SK-N-SH treated with all-trans-retinoic acid at 6 μM for 48 hours (cell line): Measurements from ENCODE around the gene CABP5.
"Not testable (repeated sequence)": the region's sequence is repeated elsewhere in the genome, so short reads cannot be mapped to it uniquely, and the experiment has no call there.

Experiments
- ATAC-seq: fragments of 200-7000 bp; cut with Tn5 transposase; 3 replicates; pipeline ENCODE4 v1.9.1; 2020; ENCODE audit warnings: mild to moderate bottlenecking, moderate library complexity
- ARNTL ChIP-seq: fragments of 450-650 bp; formaldehyde crosslinking; IDR thresholded peaks from 2 replicates; pipeline ENCODE4 v1.5.0; 2020; ENCODE audit warnings: low read depth, mild to moderate bottlenecking, moderate library complexity, borderline replicate concordance
- BACH2 ChIP-seq: fragments of 250-450 bp; sonication (Bioruptor Pico); IDR thresholded peaks from 2 replicates; pipeline ENCODE4 v1.9.0; 2021; ENCODE audit warnings: mild to moderate bottlenecking, borderline replicate concordance
- CSDC2 ChIP-seq: fragments of 250-450 bp; sonication (Bioruptor Pico); IDR thresholded peaks from 2 replicates; pipeline ENCODE4 v1.5.0; 2020; ENCODE audit warnings: mild to moderate bottlenecking, moderate library complexity
- ESRRG ChIP-seq: fragments of 250-450 bp; sonication (Bioruptor Pico); IDR thresholded peaks from 2 replicates; pipeline ENCODE4 v1.6.1; 2021; ENCODE audit warnings: mild to moderate bottlenecking
- GLIS3 ChIP-seq: fragments of 250-450 bp; sonication (Bioruptor Pico); IDR thresholded peaks from 2 replicates; pipeline ENCODE4 v1.5.0; 2020; ENCODE audit warnings: mild to moderate bottlenecking, moderate library complexity
- ISL1 ChIP-seq: fragments of 250-450 bp; sonication (Bioruptor Pico); IDR thresholded peaks from 2 replicates; pipeline ENCODE4 v2.1.2; 2022; ENCODE audit warnings: mild to moderate bottlenecking, moderate library complexity
- PPARA ChIP-seq: fragments of 250-450 bp; sonication (Bioruptor Pico); IDR thresholded peaks from 2 replicates; pipeline ENCODE4 v1.5.0; 2020; ENCODE audit warnings: mild to moderate bottlenecking, borderline replicate concordance
- RARB ChIP-seq: fragments of 250-450 bp; sonication (Bioruptor Pico); IDR thresholded peaks from 2 replicates; pipeline ENCODE4 v1.8.0; 2021; ENCODE audit warnings: mild to moderate bottlenecking, moderate library complexity
- SNAI2 ChIP-seq: fragments of 250-450 bp; sonication (Bioruptor Pico); IDR thresholded peaks from 2 replicates; pipeline ENCODE4 v1.5.0; 2020; ENCODE audit warnings: mild to moderate bottlenecking, moderate library complexity
- TCF4 ChIP-seq: fragments of 250-450 bp; sonication (Bioruptor Pico); IDR thresholded peaks from 2 replicates; pipeline ENCODE4 v1.8.0; 2021; ENCODE audit warnings: mild to moderate bottlenecking, moderate library complexity, borderline replicate concordance
- TOX ChIP-seq: fragments of 250-450 bp; sonication (Bioruptor Pico); IDR thresholded peaks from 2 replicates; pipeline ENCODE4 v1.8.0; 2021; ENCODE audit warnings: mild to moderate bottlenecking, moderate library complexity, borderline replicate concordance
- ZFP30 ChIP-seq: fragments of 450-650 bp; formaldehyde crosslinking; IDR thresholded peaks from 2 replicates; pipeline ENCODE4 v1.5.0; 2022; ENCODE audit warnings: mild to moderate bottlenecking, moderate library complexity
- ZNF565 ChIP-seq: fragments of 450-650 bp; formaldehyde crosslinking; conservative IDR thresholded peaks from 2 replicates; pipeline ENCODE4 v1.5.0; 2020; ENCODE audit warnings: low read depth, mild to moderate bottlenecking, moderate library complexity
- ZNF70 ChIP-seq: fragments of 450-650 bp; formaldehyde crosslinking; IDR thresholded peaks from 2 replicates; pipeline ENCODE4 v1.5.0; 2020; ENCODE audit warnings: mild to moderate bottlenecking, moderate library complexity
- TF ChIP-seq, protein P1 (sequence below): fragments of 250-450 bp; sonication (Bioruptor Pico); IDR thresholded peaks from 2 replicates; pipeline ENCODE4 v1.5.0; 2020; ENCODE audit warnings: mild to moderate bottlenecking, moderate library complexity
- TF ChIP-seq, protein P2 (sequence below): fragments of 250-450 bp; sonication (Bioruptor Pico); IDR thresholded peaks from 2 replicates; pipeline ENCODE4 v1.5.1; 2020; ENCODE audit warnings: low read depth, mild to moderate bottlenecking, moderate library complexity
- TF ChIP-seq, protein P3 (sequence below): fragments of 250-450 bp; sonication (Bioruptor Pico); IDR thresholded peaks from 2 replicates; pipeline ENCODE4 v1.8.0; 2020; ENCODE audit warnings: mild to moderate bottlenecking, moderate library complexity, borderline replicate concordance
- TF ChIP-seq, protein P4 (sequence below): fragments of 250-450 bp; sonication (Bioruptor Pico); IDR thresholded peaks from 2 replicates; pipeline ENCODE4 v1.5.1; 2021; ENCODE audit warnings: mild to moderate bottlenecking, moderate library complexity

The CABP5 gene

DNA sequence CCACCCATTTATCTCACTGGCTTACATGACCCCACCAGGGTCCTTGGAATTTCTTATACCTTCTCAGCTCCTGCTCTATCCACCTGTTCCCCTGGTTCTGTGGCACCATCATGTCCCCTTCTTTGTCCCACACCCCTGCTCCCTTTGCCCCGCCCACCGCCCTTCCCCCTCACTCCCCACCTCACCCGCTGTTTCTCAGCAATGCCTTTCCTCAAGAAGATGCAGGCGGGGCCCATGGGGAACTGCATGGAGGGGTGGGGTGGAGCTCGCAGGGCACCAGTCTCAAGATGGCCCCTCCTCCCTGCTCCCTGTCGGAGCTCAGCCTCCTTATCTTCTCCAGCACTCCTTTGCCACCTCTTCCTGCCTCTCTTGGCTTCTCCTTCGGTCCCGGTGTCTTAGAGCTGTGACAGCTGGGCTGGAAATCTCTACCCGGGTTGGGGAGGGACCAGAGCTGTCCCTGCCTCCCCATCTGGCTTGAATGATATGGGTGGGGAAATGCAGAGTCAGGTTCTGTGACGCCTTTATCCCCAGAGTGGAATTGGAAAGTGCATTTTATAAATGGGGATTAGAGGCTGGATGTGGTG is at the start of gene CABP5:
CABP5 (minus strand) TSS at position 405 of the 584 bp plus-strand sequence; CDS start at position 248, 157 bp downstream.
- no peak for TF ChIP-seq PPARA
- TF ChIP-seq TCF4 (CRISPR knock-in tag) = no peak
- TF ChIP-seq, protein P1, sequence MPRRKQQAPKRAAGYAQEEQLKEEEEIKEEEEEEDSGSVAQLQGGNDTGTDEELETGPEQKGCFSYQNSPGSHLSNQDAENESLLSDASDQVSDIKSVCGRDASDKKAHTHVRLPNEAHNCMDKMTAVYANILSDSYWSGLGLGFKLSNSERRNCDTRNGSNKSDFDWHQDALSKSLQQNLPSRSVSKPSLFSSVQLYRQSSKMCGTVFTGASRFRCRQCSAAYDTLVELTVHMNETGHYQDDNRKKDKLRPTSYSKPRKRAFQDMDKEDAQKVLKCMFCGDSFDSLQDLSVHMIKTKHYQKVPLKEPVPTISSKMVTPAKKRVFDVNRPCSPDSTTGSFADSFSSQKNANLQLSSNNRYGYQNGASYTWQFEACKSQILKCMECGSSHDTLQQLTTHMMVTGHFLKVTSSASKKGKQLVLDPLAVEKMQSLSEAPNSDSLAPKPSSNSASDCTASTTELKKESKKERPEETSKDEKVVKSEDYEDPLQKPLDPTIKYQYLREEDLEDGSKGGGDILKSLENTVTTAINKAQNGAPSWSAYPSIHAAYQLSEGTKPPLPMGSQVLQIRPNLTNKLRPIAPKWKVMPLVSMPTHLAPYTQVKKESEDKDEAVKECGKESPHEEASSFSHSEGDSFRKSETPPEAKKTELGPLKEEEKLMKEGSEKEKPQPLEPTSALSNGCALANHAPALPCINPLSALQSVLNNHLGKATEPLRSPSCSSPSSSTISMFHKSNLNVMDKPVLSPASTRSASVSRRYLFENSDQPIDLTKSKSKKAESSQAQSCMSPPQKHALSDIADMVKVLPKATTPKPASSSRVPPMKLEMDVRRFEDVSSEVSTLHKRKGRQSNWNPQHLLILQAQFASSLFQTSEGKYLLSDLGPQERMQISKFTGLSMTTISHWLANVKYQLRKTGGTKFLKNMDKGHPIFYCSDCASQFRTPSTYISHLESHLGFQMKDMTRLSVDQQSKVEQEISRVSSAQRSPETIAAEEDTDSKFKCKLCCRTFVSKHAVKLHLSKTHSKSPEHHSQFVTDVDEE (CRISPR knock-in tag) = no peak
- no peak for ATAC-seq

DNA sequence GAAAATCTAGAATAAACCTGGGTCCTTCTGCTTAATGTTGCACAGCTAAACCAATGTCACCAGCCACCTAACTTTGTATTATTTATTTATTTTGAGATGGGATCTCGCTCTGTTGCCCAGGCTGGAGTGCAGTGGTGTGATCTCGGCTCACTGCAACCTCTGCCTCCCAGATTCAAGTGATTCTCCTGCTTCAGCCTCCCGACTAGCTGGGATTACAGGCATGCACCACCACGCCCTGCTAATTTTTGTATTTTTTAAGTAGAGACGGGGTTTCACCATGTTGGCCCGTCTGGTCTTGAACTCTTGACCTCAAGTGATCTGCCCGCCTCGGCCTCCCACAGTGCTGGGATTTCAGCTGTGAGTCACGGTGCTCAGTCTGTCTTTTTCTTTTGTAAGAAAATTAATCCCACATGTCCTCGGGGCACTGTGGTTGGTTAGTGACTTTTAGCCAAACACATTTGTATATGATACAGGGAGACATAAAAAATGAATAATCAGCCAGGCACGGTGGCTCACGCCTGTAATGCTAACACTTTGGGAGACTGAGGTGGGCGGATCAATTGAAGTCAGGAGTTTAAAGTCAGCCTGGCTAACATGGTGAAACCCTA is 47.3 kb upstream of the CABP5 start:
- ATAC-seq = peak; percentile 87

DNA sequence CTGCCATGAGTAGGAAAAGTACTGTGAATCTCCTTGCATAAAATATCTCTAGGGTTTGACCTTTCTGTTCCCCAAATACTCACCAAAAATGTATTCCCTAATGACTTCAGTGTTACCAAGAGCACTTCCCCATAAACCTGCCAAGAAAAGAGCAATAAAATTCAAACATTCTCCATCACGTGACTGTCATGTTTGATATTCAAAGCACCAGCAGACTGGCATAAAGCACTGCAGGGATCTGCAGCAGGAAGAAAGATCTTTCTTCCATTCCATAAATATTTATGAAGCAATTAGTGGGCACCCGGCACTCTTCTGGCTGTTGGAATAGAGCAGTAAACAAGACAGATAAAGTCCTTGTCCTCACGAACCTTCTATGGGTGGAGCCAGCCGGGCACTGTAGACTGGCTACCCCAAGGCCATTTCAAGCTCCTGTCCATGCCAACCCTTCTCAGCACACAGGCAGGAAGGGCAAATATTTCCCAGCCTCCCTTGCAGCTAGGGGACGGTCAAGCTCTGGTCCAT is 46.5 kb upstream of the CABP5 start:
- no peak; the same call in 2 of the 3 replicates for ATAC-seq
- TF ChIP-seq GLIS3 (CRISPR knock-in tag) (no peak), RARB (CRISPR knock-in tag) (no peak), BACH2 (CRISPR knock-in tag) (no peak), ARNTL (CRISPR knock-in tag) (no peak), ESRRG (CRISPR knock-in tag) (no peak), SNAI2 (CRISPR knock-in tag) (no peak), ZFP30 (no peak), TCF4 (CRISPR knock-in tag) (no peak)
- TF ChIP-seq, protein P2, sequence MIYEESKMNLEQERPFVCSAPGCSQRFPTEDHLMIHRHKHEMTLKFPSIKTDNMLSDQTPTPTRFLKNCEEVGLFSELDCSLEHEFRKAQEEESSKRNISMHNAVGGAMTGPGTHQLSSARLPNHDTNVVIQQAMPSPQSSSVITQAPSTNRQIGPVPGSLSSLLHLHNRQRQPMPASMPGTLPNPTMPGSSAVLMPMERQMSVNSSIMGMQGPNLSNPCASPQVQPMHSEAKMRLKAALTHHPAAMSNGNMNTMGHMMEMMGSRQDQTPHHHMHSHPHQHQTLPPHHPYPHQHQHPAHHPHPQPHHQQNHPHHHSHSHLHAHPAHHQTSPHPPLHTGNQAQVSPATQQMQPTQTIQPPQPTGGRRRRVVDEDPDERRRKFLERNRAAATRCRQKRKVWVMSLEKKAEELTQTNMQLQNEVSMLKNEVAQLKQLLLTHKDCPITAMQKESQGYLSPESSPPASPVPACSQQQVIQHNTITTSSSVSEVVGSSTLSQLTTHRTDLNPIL (CRISPR knock-in tag) = no peak
- TF ChIP-seq, protein P3, sequence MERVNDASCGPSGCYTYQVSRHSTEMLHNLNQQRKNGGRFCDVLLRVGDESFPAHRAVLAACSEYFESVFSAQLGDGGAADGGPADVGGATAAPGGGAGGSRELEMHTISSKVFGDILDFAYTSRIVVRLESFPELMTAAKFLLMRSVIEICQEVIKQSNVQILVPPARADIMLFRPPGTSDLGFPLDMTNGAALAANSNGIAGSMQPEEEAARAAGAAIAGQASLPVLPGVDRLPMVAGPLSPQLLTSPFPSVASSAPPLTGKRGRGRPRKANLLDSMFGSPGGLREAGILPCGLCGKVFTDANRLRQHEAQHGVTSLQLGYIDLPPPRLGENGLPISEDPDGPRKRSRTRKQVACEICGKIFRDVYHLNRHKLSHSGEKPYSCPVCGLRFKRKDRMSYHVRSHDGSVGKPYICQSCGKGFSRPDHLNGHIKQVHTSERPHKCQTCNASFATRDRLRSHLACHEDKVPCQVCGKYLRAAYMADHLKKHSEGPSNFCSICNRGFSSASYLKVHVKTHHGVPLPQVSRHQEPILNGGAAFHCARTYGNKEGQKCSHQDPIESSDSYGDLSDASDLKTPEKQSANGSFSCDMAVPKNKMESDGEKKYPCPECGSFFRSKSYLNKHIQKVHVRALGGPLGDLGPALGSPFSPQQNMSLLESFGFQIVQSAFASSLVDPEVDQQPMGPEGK (CRISPR knock-in tag) = no peak

DNA sequence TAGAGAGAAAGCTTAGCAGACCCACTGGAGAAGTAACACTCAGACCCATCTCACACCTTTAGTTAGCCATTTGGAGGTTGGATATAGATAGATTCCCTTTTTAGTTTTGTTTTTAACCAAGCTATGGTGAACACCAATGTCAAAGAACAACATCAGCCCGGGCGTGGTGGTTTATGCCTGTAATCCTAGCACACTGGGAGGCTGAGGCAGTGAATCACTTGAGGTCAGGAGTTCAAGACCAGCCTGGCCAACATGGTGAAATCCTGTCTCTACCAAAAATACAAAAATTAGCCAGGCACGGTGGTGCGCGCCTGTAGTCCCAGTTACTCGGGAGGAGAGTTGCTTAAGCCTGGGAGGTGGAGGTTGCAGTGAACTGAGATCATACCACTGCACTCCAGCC is 45.1 kb upstream of the CABP5 start:
- not testable (repeated sequence) for ATAC-seq

DNA sequence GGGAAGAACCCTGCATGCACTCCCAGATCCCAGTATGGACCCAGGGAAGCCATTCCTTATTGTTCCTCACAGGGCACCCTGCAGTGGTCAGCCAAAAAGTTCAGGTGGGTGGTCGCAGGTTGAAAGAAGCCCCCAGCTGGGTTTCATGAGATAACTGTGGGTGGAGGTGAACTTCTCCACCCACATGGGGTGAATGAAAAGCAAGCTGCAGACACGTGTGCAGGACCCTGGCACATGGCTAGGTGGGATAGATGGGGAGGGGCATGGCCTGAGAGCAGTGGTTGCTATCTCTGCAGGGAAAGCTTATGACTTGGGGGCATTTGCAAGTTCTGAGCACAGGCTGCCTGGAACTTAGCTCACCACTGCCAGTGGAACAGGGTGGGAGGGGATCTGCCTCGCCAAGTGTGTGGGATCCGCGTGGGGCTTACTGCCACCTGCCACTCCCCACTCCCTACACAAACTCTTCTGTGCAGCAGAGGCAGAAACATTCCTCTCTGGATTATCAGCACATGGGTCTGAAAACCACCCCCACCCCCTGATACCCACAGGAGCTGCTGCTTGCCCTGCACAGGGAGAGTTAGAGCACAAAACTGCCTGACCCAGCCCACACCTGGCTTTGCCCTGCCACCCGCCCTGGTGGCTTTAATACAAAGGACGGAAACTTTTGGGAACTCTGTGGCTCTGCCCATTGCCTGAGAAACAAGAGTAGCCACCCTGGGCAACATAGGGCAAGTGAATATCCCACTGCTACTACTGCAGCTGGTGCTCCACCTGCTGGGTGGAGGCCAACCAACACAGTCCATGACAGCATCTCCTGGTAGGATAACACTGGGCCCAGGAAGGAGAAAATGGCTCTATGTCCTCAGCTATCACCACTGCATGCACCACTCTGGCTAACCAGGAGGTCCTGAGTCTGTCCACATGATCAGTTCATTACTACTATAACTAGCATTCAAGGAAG is 42.3 kb upstream of the CABP5 start:
- no peak for ATAC-seq
- TF ChIP-seq ZNF565 (CRISPR knock-in tag) (no peak), ESRRG (CRISPR knock-in tag) (no peak), CSDC2 (no peak), SNAI2 (CRISPR knock-in tag) (no peak), BACH2 (CRISPR knock-in tag) (no peak), ZFP30 (no peak), PPARA (no peak), ISL1 (CRISPR knock-in tag) (no peak), TOX (CRISPR knock-in tag) (no peak), ZNF70 (CRISPR knock-in tag) (no peak), GLIS3 (CRISPR knock-in tag) (no peak)
- TF ChIP-seq, protein P3 (CRISPR knock-in tag) = no peak
- TF ChIP-seq, protein P1 (CRISPR knock-in tag) = no peak
- TF ChIP-seq, protein P4, sequence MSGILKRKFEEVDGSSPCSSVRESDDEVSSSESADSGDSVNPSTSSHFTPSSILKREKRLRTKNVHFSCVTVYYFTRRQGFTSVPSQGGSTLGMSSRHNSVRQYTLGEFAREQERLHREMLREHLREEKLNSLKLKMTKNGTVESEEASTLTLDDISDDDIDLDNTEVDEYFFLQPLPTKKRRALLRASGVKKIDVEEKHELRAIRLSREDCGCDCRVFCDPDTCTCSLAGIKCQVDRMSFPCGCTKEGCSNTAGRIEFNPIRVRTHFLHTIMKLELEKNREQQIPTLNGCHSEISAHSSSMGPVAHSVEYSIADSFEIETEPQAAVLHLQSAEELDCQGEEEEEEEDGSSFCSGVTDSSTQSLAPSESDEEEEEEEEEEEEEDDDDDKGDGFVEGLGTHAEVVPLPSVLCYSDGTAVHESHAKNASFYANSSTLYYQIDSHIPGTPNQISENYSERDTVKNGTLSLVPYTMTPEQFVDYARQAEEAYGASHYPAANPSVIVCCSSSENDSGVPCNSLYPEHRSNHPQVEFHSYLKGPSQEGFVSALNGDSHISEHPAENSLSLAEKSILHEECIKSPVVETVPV (CRISPR knock-in tag) = no peak
